Astrocyte (in vitro differentiated cells and primary cell): ENCODE measurements around the gene IBA57. TPM values are rescaled to one million over a fixed set of nuclear protein-coding genes. Genes with fewer than 3 reads are reported as not detected.

Experiments used
- DNase-seq: peaks from one replicate; pipeline ENCODE4 v3.0.0-alpha.2; 2010; ENCODE audit warnings: low read depth
- FAIRE-seq: peaks from 2 replicates; lab custom pipeline; 2011; peaks lifted over from hg19 to GRCh38; lab: Jason Lieb, UNC
- H2AFZ ChIP-seq: 2 replicates; pipeline ENCODE4 v1.6.0; 2012; ENCODE audit warnings: low read depth, low read length, inconsistent platforms
- H3K27ac ChIP-seq: 2 replicates; pipeline ENCODE4 v1.5.1; 2011; ENCODE audit warnings: low read depth, low read length, inconsistent platforms
- H3K27me3 ChIP-seq: 2 replicates; pipeline ENCODE4 v1.6.0; 2011; ENCODE audit warnings: low read length, inconsistent platforms; ENCODE audit not compliant: insufficient read depth
- H3K36me3 ChIP-seq: 2 replicates; pipeline ENCODE4 v1.5.1; 2011; ENCODE audit warnings: low read length, inconsistent platforms; ENCODE audit not compliant: insufficient read depth
- H3K4me1 ChIP-seq: 2 replicates; pipeline ENCODE4 v1.5.1; 2011; ENCODE audit warnings: low read length, inconsistent platforms; ENCODE audit not compliant: insufficient read depth
- H3K4me2 ChIP-seq: 2 replicates; pipeline ENCODE4 v1.6.0; 2012; ENCODE audit warnings: low read length, inconsistent platforms
- H3K4me3 ChIP-seq: 2 replicates; pipeline ENCODE4 v1.5.1; 2011; ENCODE audit warnings: low read depth, mild to moderate bottlenecking, low read length, inconsistent platforms; ENCODE audit not compliant: insufficient read depth
- H3K79me2 ChIP-seq: 2 replicates; pipeline ENCODE4 v1.6.0; 2012; ENCODE audit warnings: mild to moderate bottlenecking, low read length, inconsistent platforms; ENCODE audit not compliant: insufficient read depth
- H3K9ac ChIP-seq: 2 replicates; pipeline ENCODE4 v1.6.0; 2012; ENCODE audit warnings: mild to moderate bottlenecking, low read length, inconsistent platforms
- H3K9me3 ChIP-seq: 2 replicates; pipeline ENCODE4 v1.5.1; 2012; ENCODE audit warnings: low read depth, mild to moderate bottlenecking, low read length, inconsistent platforms; ENCODE audit not compliant: insufficient read depth
- H4K20me1 ChIP-seq: 2 replicates; pipeline ENCODE4 v1.6.0; 2012; ENCODE audit warnings: low read length, inconsistent platforms; ENCODE audit not compliant: insufficient read depth
- H3K27ac Mint-ChIP-seq: one replicate; pipeline ENCODE4 v1.8.0; 2021; ENCODE audit warnings: mild to moderate bottlenecking, mixed read lengths; ENCODE audit not compliant: unreplicated experiment
- H3K27me3 Mint-ChIP-seq: one replicate; pipeline ENCODE4 v1.8.0; 2021; ENCODE audit warnings: low read depth, mixed read lengths; ENCODE audit not compliant: unreplicated experiment
- H3K36me3 Mint-ChIP-seq: one replicate; pipeline ENCODE4 v1.8.0; 2021; ENCODE audit warnings: low read depth, mixed read lengths; ENCODE audit not compliant: unreplicated experiment
- H3K4me1 Mint-ChIP-seq: one replicate; pipeline ENCODE4 v1.8.0; 2021; ENCODE audit warnings: low read depth, mixed read lengths; ENCODE audit not compliant: unreplicated experiment
- H3K4me3 Mint-ChIP-seq: one replicate; pipeline ENCODE4 v1.8.0; 2021; ENCODE audit warnings: mild to moderate bottlenecking, moderate library complexity, mixed read lengths; ENCODE audit not compliant: unreplicated experiment
- H3K9me3 Mint-ChIP-seq: one replicate; pipeline ENCODE4 v1.8.0; 2021; ENCODE audit warnings: mild to moderate bottlenecking, mixed read lengths; ENCODE audit not compliant: unreplicated experiment
- EZH2 ChIP-seq: IDR thresholded peaks from 2 replicates; pipeline ENCODE4 v1.6.1; 2012; ENCODE audit warnings: mild to moderate bottlenecking, low read length, inconsistent platforms; ENCODE audit not compliant: insufficient read depth
- total RNA-seq: library from RNA; stranded (reverse); gene quantifications from 2 replicates; pipeline ENCODE4 v1.2.1, GENCODE V29; 2021
- TF ChIP-seq, protein P1 (sequence below): IDR thresholded peaks from 2 replicates; pipeline ENCODE4 v1.5.1; 2011; ENCODE audit warnings: low read depth, mild to moderate bottlenecking, inconsistent platforms, low read length, moderate library complexity; ENCODE audit not compliant: insufficient read depth

The IBA57 gene
- total RNA-seq, 1 donor from 2014 or later = 4.9 TPM

DNA sequence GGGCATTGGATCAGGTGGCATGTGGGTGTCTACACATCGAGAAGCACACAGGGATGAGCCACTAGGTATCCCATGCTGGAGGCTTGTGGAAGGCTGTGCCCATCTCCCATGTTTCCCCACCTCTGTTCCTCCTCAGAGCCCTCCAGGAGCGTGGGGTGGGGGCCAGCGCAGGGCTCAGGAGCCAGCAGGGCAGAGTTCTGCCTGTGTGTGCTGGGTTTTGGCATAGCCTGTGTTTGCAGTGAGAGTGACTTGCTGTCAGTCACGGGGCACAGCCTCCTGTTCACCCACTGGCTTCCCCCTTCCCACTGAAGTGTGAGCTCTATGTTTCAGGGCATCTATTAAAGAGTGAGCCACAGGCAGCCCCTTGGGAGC, 10.4 kb downstream of the IBA57 start:
- H3K9ac ChIP-seq = no peak overlapping the region
- TF ChIP-seq, protein P1, sequence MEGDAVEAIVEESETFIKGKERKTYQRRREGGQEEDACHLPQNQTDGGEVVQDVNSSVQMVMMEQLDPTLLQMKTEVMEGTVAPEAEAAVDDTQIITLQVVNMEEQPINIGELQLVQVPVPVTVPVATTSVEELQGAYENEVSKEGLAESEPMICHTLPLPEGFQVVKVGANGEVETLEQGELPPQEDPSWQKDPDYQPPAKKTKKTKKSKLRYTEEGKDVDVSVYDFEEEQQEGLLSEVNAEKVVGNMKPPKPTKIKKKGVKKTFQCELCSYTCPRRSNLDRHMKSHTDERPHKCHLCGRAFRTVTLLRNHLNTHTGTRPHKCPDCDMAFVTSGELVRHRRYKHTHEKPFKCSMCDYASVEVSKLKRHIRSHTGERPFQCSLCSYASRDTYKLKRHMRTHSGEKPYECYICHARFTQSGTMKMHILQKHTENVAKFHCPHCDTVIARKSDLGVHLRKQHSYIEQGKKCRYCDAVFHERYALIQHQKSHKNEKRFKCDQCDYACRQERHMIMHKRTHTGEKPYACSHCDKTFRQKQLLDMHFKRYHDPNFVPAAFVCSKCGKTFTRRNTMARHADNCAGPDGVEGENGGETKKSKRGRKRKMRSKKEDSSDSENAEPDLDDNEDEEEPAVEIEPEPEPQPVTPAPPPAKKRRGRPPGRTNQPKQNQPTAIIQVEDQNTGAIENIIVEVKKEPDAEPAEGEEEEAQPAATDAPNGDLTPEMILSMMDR = no peak
- TF ChIP-seq EZH2 = no peak
- FAIRE-seq (no peak), DNase-seq (no peak)
- peaks cover 31% of the 10 kb centered on the region for H3K79me2 ChIP-seq
- no peak overlapping the region for H3K4me3 Mint-ChIP-seq
- peaks cover 8% of the 10 kb centered on the region for H3K36me3 Mint-ChIP-seq
- H4K20me1 ChIP-seq = peaks cover 25% of the 10 kb centered on the region
- H3K27ac ChIP-seq = no peak overlapping the region
- H3K4me1 Mint-ChIP-seq = no peaks in the 10 kb centered on the region
- no peaks in the 10 kb centered on the region for H3K36me3 ChIP-seq
- no peak overlapping the region for H2AFZ ChIP-seq
- no peaks in the 10 kb centered on the region for H3K27me3 ChIP-seq
- H3K27me3 Mint-ChIP-seq = no peaks in the 10 kb centered on the region
- no peaks in the 10 kb centered on the region for H3K9me3 Mint-ChIP-seq
- H3K4me3 ChIP-seq = no peak overlapping the region
- no peaks in the 10 kb centered on the region for H3K9me3 ChIP-seq
- H3K4me2 ChIP-seq = no peak overlapping the region
- no peak overlapping the region for H3K27ac Mint-ChIP-seq
- H3K4me1 ChIP-seq = no peaks in the 10 kb centered on the region

DNA sequence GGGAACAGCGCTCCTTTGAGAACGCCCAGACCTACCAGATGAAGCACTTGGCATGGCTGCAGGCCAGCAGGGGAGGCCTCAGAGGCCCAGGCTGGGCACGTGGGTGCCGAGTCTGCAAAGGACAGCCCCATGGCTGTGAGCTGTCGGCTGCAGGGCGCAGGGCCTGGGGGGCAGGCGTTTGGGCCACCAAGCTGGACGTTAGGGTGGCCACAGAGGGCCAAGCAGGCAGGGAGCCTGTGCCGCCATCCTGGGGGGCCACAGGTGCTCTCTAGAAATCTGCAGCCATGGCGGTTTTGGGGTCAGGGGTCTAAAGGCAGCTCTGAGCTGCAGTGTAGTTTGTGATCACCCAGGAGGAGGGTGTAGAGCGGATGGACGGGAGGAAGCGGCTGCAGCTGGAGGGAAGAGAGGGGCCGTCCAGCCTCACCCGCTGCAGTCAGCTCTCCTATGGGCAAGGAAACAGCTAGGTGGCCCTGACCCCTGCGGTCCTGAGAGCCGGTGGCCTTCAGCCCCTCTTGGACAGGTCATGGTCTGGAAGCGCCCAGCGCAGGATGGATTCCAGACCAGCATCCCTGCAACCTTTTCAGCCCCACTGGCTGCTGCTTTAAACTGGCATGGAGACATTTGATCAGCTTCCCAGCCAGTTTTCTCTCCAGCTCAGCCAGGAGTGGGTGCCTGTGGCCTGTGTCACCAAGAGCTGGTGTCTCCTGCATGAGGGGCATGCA, 11.0 kb downstream of the IBA57 start:
- TF ChIP-seq, protein P1 = no peak
- no peak for TF ChIP-seq EZH2
- Histone ChIP-seq H3K4me1 (no peaks in the 10 kb centered on the region), H3K9ac (no peak overlapping the region), H3K27ac (no peak overlapping the region), H3K4me3 (no peak overlapping the region), H3K9me3 (no peaks in the 10 kb centered on the region), H2AFZ (no peak overlapping the region), H4K20me1 (peaks cover 25% of the 10 kb centered on the region), H3K36me3 (no peaks in the 10 kb centered on the region), H3K4me2 (no peak overlapping the region), H3K79me2 (peaks cover 27% of the 10 kb centered on the region), H3K27me3 (no peaks in the 10 kb centered on the region)
- Mint-ChIP-seq H3K4me3 (no peak overlapping the region), H3K36me3 (peaks cover 8% of the 10 kb centered on the region), H3K4me1 (no peaks in the 10 kb centered on the region), H3K9me3 (no peaks in the 10 kb centered on the region), H3K27me3 (no peaks in the 10 kb centered on the region), H3K27ac (no peak overlapping the region)
- DNase-seq = no peak
- no peak for FAIRE-seq

DNA sequence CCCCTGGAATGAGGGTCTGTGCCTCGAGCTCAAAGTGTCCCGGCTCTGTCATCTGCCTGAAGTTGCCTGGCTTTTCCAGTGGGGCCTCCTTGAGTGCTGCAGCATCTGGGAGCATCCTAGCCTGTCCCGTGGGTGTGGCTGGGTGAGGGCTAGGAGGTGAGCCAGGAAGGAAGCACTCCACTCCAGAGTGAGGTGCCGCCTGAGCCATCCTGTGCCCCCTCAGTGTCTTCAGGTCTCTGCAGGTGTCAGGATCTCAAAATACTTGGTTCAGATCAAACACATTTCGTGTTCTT, 11.5 kb downstream of the IBA57 start:
- Histone ChIP-seq H2AFZ (no peak overlapping the region), H3K27me3 (no peaks in the 10 kb centered on the region), H3K4me3 (no peak overlapping the region), H3K4me2 (no peak overlapping the region), H3K79me2 (peaks cover 26% of the 10 kb centered on the region), H4K20me1 (peaks cover 25% of the 10 kb centered on the region), H3K9ac (no peak overlapping the region), H3K36me3 (no peaks in the 10 kb centered on the region), H3K27ac (no peak overlapping the region), H3K4me1 (no peaks in the 10 kb centered on the region), H3K9me3 (no peaks in the 10 kb centered on the region)
- Mint-ChIP-seq H3K36me3 (peaks cover 8% of the 10 kb centered on the region), H3K27ac (no peak overlapping the region), H3K4me1 (no peaks in the 10 kb centered on the region), H3K27me3 (no peaks in the 10 kb centered on the region), H3K4me3 (no peak overlapping the region), H3K9me3 (no peaks in the 10 kb centered on the region)
- no peak for FAIRE-seq
- no peak for DNase-seq
- TF ChIP-seq EZH2 = no peak
- TF ChIP-seq, protein P1 = no peak
